Kasumi-1 (cell line): ENCODE results near the gene STIMATE.
A peak's percentile ranks its signal among the peaks of the same experiment; 100 is the strongest.

ENCODE experiments used
- DNase-seq, 2 experiments: peaks; one replicate each; lab custom pipeline; 2025; lab: John Stamatoyannopoulos, UW

Gene STIMATE

DNA sequence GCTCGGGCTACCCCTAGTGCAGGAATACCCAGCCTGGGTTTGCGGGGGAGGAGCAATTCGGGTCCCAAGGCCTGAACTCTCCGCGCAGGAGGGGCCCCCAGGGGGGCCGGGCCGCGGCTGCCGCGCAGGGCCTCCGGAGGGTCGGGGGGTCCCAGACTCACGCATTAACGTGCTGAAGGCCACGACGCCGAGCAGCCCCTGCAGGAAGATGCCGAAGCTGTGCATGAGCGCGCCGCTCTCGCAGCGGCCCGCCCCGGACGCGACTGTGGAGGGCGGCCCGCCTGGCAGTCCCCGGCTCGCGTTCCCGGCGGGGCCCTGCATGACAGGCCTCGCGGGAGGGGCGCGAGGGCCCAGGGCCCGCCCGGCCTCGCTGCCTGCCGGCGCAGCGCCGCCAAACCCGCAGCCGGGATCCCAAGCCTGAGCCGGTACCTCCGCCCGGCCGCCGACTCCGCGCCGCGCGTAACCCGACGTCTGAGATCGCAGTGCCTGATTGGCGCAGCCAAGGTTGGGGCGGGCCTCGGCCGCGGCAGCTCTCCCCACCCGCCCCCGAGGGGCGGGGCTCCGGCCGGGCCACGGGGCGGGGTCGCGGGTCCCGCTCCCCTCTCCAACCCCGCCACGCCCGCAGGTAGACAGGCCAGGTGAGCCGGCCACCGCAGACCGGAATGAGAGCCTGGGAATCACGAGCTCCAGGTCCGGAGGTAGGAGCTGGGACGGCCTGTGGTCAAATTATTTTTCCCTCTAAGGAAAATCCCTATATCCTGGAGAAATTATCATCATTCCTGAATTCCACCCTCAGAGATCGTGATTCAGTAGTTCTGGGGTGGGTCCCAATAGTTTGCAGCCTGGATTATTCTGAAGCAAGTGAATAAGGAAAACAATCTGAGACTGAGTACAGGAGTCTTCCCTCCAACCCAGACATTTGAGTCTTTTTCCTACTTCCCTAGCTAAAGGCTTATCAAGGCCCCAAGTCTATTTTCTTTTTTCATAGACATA is at the start of gene STIMATE:
TSS of gene STIMATE (minus strand) at position 419 of the 993 bp plus-strand sequence. CDS start at position 321, 98 bp downstream.
- DNase-seq: peak; percentile 79 to 87

DNA sequence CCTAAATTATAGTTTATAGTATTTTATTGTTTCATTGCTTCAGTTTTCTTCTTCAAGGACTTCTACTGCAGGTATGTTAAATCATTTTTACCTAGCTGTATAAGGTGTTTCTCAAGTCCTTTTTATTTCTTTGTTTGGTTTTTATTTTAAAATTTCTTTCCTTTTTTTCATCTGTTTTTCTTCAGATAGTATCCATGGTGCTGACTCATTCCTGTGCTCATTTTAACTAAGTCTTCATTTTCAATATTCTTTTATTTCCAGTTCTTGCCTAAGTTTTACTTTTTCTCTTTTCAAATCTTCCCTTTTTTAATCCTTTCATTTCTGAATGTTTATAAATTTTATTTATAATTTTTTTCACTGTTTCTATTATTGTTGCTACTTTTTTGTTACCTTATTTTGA is 42.3 kb upstream of the STIMATE start:
- DNase-seq: no peak

DNA sequence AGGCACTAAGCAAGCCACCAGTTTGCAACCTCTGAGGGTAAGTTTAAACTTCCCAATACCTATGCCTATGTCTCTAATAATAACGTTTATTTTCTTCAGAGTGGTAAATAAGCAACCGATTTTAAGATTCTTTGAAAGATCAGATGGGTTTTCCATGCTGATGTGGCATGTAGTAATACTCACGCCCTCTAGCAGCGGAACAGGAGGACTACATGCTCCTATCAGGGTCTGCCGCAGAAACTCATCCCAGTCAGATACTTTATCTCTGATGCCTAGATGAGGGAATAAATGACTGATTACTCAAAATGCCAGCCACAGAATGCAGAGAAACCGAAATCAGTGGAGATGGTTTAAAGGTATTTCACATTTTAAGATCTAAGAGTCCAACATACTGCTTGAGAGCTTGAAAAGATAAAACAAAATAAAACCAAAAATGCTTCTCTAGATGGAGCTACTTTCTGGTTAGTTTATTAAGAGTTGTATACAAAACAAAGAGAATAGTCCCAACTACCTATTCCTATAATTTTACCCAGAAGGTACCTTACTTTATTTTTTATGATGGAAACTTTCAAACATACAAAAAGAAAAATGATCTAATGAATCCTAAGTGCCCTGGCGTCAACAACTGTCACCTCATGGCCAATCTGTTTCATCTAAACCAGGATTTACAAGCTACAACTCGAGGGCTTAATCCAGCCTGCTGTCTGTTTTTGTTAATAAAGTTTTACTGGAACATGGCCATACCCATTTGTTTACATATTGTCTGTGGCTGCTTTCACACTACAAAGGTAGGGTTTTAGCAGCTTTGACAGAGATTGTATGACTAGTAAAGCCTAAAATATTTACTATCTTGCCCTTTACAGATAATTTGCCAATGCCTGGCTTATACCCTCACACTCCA is 37.5 kb upstream of the STIMATE start:
- peak; percentile 81 to 84 for DNase-seq

DNA sequence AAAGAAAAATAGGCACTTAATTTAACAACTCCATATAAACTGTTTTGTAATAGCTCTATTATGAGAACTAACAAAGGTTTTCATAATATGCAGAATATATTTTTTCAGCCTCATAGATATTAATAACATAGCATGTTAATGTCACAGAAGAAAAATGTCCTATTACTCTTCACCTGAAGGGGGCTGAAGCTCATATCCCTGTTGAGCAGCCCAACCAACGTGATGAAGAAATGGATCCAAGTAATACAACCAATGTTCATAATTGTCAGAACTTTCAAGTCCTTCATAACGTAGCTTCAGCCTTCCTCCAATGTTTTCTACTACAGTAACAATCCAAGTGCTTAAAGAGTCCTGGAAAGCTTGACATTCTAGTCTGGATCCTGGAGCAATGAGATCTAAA is 34.5 kb upstream of the STIMATE start:
- DNase-seq: peak in 1 of 2 experiments; percentile 6

DNA sequence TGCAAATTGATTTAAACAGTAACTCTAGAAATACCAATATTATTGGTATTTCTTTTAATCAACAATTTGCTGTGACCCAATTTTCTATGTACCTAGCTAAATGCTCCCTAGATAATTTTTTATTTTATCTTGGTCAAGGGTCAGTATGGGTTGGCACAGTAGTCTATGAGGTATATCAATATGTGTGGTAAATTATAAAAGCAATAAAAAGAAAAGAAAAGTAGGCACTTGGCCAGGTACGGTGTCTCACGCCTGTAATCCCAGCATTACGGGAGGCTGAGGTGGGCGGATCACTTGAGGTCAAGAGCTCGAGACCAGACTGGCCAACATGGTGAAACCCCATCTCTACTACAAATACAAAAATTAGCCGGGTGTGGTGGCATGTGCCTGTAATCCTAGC is 34.0 kb upstream of the STIMATE start:
- DNase-seq: no peak

DNA sequence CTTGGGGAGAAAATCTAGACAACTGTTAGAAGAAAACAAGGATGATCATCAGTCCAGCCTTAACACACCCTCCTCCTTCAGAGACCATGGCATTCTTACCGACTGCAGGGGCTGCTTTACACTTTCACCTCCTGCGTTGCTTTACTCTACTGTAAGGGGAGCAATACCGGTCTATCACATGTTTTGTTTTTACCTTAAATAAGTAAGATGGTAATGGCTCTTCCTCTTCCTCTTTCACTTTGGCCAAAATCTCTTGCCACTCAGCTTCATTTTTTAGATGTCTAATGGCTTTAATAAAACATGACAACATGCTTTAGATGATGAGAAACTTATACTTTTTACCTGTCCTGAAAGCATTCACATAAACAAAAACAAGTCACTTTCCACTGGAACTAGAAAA is 33.4 kb upstream of the STIMATE start:
- no peak for DNase-seq

DNA sequence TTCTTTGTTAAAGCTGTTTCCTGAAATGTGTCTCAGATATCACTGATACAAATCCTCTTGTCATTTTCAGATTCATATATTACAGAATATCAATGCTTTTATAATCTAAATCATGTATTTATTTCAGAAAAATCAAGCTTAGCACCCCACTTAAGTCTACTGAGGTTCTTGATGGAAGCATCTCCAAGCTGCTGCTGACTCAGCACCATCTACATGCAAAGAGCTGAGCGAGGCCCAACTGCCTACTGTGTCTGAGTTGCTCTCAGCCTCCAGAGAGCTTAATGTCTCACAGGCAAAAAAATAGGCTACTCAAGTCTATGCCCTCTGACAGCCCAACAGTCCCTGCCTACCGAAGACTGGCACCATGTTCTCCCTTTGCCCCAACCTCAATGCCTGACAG is 29.2 kb upstream of the STIMATE start:
- no peak for DNase-seq

DNA sequence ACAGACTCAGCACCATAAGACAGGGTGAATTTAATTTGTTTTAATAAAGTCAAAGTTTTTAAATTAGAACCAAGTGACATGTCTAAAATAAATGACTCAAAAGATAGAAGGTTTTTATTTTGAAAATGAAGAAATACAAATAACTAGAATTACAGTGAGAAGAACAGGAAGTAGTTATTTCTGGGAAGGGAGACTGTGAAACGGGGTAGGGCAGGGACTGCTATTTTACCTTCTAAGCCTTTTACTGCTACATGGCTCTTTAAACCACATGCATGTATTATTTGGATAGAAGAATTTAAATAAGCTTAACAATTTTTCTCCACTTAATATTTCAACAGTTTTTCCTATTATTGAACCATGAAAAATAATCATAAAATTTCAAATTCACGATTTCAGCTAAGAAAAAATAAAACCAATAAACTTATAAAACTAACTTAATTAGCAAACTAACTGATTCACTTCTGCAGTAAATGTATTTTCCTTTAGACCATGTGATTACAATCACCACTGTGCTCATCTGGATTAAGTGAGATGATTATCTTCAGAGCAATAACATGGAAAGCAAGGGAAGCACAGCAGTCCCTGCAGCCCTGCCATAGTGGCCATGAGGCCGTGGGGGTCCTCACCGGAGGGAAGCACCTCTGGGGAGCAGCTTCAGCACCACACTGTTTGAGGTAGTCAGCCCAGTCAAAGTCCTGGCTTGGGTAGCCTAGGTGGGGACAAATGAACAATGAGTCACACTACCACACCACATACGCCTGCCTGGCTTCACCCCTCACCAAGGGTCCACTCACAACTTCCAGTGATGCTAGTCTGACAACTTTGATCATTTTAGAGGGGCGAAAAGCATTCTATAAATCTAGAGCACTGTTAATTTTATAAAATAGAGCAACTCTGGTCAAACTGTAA is 28.3 kb upstream of the STIMATE start:
- DNase-seq: peak; percentile 31 to 44

DNA sequence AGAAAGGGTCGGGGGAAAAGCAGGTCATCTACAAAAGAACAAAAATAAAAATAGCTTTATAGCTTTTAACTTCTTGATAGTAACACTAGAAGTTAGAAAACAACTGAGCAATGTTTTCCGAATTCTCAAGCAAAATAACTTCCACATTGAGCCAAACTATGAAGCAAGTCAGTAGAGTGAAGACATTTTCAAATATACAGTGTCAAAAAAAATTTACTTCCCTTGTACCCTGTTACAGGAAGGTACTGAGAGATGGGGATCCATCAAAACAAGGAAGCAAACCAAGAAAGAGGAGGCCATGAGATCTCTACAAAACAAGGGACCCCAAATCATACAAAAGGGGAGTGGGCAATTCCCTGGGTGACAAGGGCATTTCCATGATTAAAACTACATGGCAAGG is 26.6 kb upstream of the STIMATE start:
- DNase-seq: no peak

DNA sequence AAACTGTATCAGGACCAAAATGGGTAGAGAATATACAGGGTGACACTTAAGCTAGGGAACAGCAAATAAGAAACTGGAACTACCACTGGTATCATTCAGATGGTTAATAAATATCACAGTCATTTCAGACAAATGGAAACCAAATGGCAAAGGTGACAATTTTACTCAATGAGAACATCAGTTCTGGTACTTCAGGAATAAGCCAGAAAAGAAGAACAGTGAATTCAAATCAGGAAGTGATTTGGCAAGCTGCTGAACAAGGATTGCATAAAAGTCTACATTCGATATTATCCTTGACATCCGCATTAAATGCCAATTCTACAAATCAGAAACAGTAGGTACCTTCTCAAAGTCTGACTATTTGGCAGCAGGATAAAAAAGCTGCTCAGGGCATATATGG is 23.5 kb upstream of the STIMATE start:
- no peak for DNase-seq

DNA sequence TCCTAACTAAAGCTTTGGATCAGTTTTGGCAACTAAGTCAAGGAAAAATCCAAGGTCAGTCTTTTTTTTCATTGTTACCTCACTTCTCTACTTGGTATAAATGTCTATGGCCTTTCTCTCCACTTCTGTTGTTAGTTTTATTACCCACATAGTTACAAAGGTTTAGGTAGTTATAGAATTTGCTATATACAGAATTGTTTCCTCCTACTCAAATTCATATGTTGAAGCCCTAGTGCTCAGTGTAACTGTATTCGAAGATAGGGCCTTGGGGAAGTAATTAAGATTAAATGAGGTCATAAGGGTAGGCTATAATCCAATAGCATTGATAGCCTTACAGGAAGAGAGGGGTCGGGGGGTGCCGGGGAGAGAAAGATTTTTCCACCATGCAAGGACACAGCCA is 19.7 kb upstream of the STIMATE start:
- no peak for DNase-seq

DNA sequence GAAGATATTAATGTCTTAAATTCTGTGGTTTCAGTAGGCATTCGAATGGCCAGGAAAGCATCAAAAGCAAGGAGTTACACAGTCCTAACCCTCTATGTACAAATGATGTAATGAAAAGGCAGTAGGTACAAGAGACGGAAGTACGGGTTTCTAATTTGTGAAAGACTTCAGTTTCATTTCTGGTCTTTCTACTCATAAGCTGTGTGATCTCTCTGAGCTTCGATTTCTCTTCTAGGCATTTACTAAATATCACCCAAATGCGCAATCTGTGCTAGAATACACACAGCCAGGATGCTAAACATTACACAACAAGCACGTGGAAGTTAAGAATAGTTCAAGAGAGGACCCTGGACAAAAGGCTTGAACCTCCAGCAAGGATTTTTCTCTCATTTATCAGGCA is 17.9 kb upstream of the STIMATE start:
- no peak for DNase-seq

DNA sequence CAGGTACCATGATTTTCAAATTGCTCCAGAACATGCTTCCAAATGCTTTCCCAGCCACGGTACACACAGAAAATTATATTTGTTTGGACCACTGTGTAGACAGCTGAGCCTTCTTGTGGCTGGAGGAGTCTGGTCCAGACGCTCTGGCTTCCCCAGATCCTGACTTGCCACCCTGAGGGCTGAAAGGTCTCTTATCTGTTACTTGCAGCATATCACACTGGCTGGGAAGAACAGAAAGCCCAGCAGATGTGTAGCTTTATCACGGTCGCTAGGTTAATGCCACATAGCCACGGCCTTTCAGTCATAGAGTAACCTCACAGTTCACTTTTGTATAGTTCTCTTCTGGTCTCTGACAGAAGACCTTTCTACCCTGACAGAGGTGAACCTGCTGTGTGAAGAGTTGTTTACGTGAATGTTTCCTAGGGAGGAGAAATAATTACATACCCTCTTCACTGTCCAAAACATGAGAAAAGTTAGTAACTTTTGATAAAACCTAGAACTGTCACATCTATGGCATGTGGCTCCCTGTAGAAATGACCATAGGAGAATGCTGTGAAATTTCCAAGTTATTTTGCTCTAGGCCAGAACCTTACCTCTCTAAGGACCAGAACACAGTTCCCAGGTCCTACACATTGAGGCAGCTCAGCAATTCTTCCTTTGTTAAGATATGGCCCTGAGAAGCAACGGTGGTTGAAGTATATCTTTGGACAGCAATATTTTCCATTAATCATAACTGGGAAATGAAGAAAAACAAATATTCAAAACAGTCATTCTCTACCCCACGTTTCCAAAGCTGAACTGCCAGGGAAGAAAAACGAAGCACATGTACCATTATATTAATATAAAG is 15.8 kb upstream of the STIMATE start:
- DNase-seq: no peak

DNA sequence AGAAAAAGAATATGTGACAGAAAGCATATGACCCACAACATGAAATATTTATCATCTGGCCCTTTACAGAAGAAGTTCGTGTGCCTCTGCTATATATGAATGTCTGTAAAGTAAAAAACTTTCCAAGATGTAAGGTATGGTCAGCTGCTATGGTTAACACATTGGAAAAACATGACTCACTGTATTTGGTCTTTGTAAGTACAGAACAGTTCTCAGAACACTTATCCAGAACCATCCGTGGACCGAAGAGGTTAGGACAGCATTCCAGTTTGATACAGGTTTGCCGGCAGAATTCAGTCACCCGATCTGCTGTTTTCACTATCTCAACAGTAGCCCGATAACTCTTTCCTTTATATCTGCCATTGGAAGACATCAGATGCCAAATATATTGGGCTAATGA is 13.5 kb upstream of the STIMATE start:
- DNase-seq: no peak

DNA sequence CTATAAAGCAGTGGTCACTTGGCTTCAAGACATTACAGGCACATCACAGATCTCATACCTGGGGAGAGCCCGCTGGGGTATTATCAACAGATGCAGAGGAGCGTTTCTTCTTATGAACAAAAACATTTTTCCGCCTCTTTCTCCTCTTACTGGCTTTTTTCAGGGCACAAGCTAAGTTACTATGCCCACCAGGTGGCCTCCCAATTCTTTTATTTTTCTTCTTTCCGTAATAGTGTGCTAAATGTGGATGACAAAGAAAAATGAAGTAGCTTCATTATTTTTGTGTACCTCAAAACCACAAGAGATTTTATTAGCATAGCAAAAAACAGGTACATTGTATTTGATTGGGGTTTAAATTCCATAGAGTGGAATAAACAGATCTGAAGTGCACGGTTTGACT is 10.1 kb upstream of the STIMATE start:
- peak in 1 of 2 experiments; percentile 23 for DNase-seq

DNA sequence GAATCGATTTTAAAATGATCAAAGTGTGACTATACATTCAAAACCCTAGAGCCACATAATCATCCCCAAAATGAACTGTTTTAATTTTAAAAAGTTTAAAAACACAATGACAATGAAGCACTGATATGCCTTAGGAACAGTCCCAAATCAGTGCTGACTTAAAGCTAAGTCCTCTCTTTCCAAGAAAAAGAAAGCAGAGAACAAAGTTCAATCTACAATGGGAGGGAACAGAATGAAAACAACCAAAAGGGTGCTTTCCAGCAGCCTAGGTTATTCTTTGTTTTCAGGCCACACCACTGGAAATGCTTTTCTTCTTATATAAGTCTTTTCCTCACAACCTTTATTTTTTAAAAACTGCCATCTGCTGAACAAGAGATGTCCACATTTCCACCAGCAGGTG is 7.2 kb upstream of the STIMATE start:
- DNase-seq: no peak

DNA sequence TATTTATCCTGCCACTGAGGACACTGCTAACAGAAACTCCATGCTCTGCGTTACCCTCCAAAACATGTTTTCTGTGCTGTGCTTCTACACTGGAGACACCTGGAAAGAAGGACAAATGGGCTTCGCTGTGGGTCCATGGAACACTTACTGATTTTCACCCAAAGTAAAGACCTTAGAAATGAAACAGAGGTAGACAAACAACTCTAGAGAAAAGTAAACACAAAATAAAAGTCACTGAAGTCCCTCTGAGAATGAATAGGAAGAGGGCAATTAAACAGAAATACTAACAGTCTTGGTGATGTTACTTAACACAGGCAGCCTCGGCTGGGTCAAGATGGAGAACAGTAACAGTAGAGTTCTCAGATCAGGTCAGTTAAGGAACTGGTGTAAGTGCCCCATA is 6.7 kb upstream of the STIMATE start:
- no peak for DNase-seq

DNA sequence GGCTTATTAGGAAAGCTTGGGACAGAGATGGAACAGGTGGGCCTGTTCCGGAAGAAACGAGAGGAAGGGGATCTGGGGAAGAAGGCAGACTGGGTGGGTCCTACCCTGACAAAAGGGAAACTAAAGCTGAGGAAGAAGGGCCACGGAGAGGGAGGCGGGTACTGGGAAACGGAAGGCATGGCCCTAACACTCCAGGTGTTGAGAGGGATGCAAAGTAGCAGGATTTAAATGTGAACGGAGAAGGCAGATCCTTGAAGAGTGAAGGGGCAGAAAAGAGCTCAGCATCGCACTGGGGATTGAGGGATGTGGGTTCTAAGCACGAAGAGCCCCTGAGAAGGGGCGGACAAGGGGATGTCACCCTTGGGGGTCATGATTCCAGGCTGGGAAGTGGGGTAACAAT is 735 bp downstream of the STIMATE start:
- peak in 1 of 2 experiments; percentile 7 for DNase-seq

DNA sequence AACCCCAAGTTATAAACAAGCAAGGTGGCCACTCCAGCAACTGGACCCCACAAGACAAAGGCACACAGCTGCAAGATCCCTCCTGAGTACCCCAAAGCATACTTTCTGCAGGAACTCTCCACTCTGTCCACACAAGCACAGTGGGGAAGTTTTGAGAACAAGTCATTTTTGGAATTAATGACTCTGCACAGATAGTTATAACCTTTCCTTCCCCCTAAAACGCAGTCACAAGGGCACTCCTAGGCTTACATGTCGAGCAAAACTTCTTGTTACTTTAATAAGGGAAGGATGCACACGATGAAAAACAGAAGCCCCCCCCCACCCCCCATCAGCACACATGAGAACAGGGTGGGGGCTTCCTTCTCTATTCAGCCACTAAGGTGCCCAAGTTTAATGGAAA is 1.2 kb downstream of the STIMATE start:
- DNase-seq: no peak

DNA sequence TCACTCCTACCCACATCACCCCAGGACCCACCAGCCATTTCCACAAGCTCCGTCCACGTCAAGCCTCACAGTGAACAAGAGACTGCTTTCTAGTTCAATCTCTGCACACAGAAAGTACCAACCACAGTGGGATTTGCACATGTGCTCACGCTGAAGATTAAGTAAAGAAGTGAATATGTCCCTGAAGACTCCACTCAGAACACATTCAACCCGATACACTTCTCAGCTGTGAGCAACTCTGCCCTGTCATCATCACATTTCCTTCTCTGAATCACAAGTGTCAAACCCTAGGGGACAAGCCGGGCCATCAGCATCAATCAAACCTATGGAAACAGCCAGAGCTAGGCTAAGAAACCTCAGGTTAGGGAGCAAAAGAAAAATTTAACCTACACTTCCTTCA is 1.9 kb downstream of the STIMATE start:
- no peak for DNase-seq

DNA sequence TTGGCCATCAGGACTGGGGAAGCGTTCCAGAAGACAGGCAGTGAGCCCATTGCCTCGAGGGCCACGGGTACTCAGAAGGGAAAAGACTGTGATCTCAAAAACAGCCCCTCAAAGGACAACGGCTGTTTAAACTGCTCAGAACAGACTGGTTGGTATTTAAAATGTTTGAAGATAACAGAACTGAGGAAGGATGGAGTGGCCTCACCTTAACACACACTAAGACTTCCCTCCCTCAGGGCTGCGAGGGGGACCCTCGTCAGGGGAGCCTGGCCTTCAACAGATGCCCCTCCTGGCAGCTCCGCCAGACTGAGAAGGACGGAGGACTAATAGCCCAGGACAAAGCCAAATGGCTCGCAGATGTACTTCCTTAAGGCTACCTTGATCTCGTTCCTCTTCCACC is 2.6 kb downstream of the STIMATE start:
- DNase-seq: no peak
